ENCODE results near the gene MROH2A. TPM values are rescaled to one million over a fixed set of nuclear protein-coding genes. Genes with fewer than 3 reads are reported as not detected.

MROH2A gene
- total and polyA plus RNA-seq, 11 donors = 0.75 TPM; not detected in 10

GRCh38 chr2:233848276-233848675 is 70.1 kb downstream of the MROH2A start:
- WGBS, 4 donors = 88 to 99% (median 96%) methylated on average over 13 of the region's 13 CpGs
- Histone ChIP-seq H3K4me1 (peaks cover 0 to 10% (median 0%) of the 10 kb centered on the region in 12 donors), H3K4me3 (no peak overlapping the region), H3K9me3 (no peaks in the 10 kb centered on the region), H3K27ac (no peak overlapping the region), H3K36me3 (peaks cover 0 to 21% (median 0%) of the 10 kb centered on the region in 9 donors), H3K27me3 (peaks cover 0 to 4% (median 0%) of the 10 kb centered on the region in 9 donors)
- TF ChIP-seq POLR2A (IDR thresholded peaks at IDR 0.05) (no peak), CTCF (IDR thresholded peaks at IDR 0.05) (no peak)
- ATAC-seq (no peak), DNase-seq (no peak)
- intact Hi-C loops (cut with DNase I) = no loop called here

- Histone ChIP-seq H3K27ac (no peak overlapping the region), H3K9me3 (no peaks in the 10 kb centered on the region), H3K27me3 (peaks cover 0 to 4% (median 0%) of the 10 kb centered on the region in 9 donors), H3K36me3 (peaks cover 0 to 7% (median 0%) of the 10 kb centered on the region in 9 donors), H3K4me3 (no peak overlapping the region), H3K4me1 (peaks cover 0 to 19% (median 7%) of the 10 kb centered on the region in 12 donors)
- ATAC-seq = no peak
- intact Hi-C loops (cut with DNase I) = loop anchor here in 1 of 10 donors (10.0 kb wide), 1 partner anchor 285 kb away; the partner anchor contains the start of gene USP40
- no peak for DNase-seq
- TF ChIP-seq CTCF (IDR thresholded peaks at IDR 0.05) (no peak), POLR2A (IDR thresholded peaks at IDR 0.05) (no peak)
- 91 to 95% (median 93%) methylated on average over 13 of the region's 13 CpGs for WGBS, 4 donors
These were observed 71.6 kb downstream of the MROH2A start for GRCh38 chr2:233849607-233850271.

- WGBS, 4 donors = 84 to 92% (median 91%) methylated on average over 7 of the region's 7 CpGs
- Histone ChIP-seq H3K9me3 (no peaks in the 10 kb centered on the region), H3K4me1 (peaks cover 0 to 26% (median 7%) of the 10 kb centered on the region in 12 donors), H3K27ac (no peak overlapping the region), H3K36me3 (peaks cover 0 to 7% (median 0%) of the 10 kb centered on the region in 9 donors), H3K4me3 (no peak overlapping the region), H3K27me3 (peaks cover 0 to 4% (median 0%) of the 10 kb centered on the region in 9 donors)
- TF ChIP-seq POLR2A (IDR thresholded peaks at IDR 0.05) (no peak), CTCF (IDR thresholded peaks at IDR 0.05) (no peak)
- DNase-seq (no peak), ATAC-seq (no peak)
- intact Hi-C loops (cut with DNase I) = loop anchor here in 1 of 10 donors (10.0 kb wide), 1 partner anchor 286 kb away; the partner anchor contains the start of gene USP40
These were observed 72.6 kb downstream of the MROH2A start for GRCh38 chr2:233850745-233851144.

- peaks cover 0 to 7% (median 0%) of the 10 kb centered on the region in 9 donors for H3K36me3 ChIP-seq
- H3K9me3 ChIP-seq = no peaks in the 10 kb centered on the region
- TF ChIP-seq CTCF (IDR thresholded peaks at IDR 0.05) (no peak), POLR2A (IDR thresholded peaks at IDR 0.05) (no peak)
- DNase-seq (no peak), ATAC-seq (no peak)
- no peak overlapping the region for H3K27ac ChIP-seq
- H3K27me3 ChIP-seq = peaks cover 0 to 4% (median 0%) of the 10 kb centered on the region in 9 donors
- intact Hi-C loops (cut with DNase I) = loop anchor here in 1 of 10 donors (10.0 kb wide), 1 partner anchor 286 kb away; the partner anchor contains the start of gene USP40
- no peak overlapping the region for H3K4me3 ChIP-seq
- WGBS, 4 donors = 93 to 97% (median 96%) methylated on average over 6 of the region's 6 CpGs
- H3K4me1 ChIP-seq = peaks cover 0 to 26% (median 7%) of the 10 kb centered on the region in 12 donors
These were observed 73.0 kb downstream of the MROH2A start for GRCh38 chr2:233851169-233851568.

All from heart left ventricle (tissue), 16 donors.